ENCODE data around the gene RBMY1D.
"Not testable (repeated sequence)": the region's sequence is repeated elsewhere in the genome, so short reads cannot be mapped to it uniquely, and the experiment has no call there.

RBMY1D gene

GRCh38 chrY:21894426-21894825 lies at the start of gene RBMY1D:
TSS of gene RBMY1D (minus strand) at chrY:21894526. CDS start at chrY:21892513, 2,013 bp downstream.
- not testable (repeated sequence) for DNase-seq (ENCODE audit: low read depth)

GRCh38 chrY:21917932-21918331 lies 23.6 kb upstream of the RBMY1D start, which contains the start of gene RBMY1E:
TSS of gene RBMY1E (minus strand) at chrY:21918032. CDS start at chrY:21916054, 1,978 bp downstream.
- not testable (repeated sequence) for DNase-seq (ENCODE audit: low read depth)

- not testable (repeated sequence) for DNase-seq (ENCODE audit: low read depth)
Measured at GRCh38 chrY:21869407-21870076, 24.8 kb downstream of the RBMY1D start.

- DNase-seq (ENCODE audit: low read depth): no peak
Measured at GRCh38 chrY:21845481-21845880, 48.8 kb downstream of the RBMY1D start.

- no peak for DNase-seq (ENCODE audit: low read depth)
Measured at GRCh38 chrY:21842090-21842489, 52.2 kb downstream of the RBMY1D start.

GRCh38 chrY:21839489-21839888 lies 54.8 kb downstream of the RBMY1D start:
- DNase-seq (ENCODE audit: low read depth): no peak

GRCh38 chrY:21836343-21836742 lies 58.0 kb downstream of the RBMY1D start:
- no peak for DNase-seq (ENCODE audit: low read depth)

GRCh38 chrY:21835052-21835451 lies 59.3 kb downstream of the RBMY1D start:
- no peak for DNase-seq (ENCODE audit: low read depth)

Data from HS-5 (cell line).